ENCODE data around the gene KRT81.
"Not testable (repeated sequence)": the region's sequence is repeated elsewhere in the genome, so short reads cannot be mapped to it uniquely, and the experiment has no call there.

Gene KRT81

DNA sequence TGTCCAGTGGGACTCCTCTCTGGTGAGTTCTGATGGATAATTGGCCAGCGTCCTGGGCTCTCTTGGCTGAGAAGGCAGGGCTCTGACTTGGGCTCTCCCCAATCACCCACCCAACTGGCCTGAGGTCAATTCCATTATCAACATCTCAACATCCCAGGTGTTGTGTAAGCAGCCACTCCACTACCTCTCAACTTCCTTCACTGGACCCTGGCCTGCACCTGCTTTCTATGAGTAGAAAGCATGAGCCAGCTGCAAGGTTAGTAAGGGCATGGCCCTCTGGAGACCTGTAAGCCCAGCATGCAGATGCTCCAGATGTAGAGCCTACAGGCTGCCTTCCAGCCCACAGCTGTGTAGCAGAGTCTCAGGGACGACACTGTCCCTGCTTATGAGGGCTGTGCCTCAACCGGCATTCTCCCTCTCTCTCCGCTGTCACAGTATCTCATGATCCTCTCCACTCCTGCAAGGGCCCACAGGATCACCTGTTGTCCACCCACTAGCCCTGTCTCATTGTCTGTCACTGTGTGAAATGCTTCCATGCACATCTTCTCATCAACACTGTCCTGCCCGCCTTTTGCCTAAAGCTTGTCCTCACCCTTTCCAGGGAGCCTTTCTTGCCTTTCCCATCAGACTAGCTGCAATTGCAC, 5.4 kb upstream of the KRT81 start:
- DNase-seq (ENCODE audit: low spot score), result no peak

DNA sequence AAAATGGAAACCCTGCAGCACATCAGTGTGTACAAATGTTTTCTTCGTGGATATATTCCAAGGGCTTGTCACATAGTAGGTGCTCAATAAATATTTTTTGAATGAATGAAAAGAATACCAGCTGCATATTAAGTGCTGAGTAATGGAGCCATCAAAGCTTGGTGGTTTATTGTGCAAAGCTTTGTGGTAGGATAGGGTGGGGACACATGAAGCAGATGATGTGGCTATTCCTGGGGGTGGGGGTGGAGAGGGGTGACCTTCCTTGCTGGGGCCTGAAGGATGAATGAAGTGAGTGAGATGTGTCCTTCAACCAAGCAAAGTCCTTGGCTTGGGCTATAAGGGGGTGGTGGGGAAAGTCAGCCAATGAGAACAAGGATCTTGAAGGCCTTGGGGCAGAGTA, 4.3 kb upstream of the KRT81 start:
- DNase-seq (ENCODE audit: low spot score), result no peak

DNA sequence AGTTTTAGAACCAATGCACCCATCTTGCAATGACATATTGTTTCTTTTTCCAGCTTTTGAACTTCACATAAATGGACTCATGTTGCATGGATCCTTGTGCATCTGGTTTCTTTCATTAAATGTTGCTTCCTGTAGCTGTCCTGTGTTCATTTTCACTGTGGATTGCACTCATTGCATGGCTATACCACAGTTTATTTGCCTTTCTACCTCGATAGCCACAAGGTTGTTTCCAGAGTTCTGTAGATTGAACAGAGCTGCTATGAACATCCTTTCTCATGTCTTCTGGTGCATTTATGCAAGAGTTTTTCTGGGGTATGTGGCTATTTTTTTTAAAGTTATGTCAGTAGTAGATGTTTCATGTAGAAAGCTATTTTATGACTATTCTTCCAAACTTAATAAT, 3.5 kb upstream of the KRT81 start:
- no peak for DNase-seq (ENCODE audit: low spot score)

DNA sequence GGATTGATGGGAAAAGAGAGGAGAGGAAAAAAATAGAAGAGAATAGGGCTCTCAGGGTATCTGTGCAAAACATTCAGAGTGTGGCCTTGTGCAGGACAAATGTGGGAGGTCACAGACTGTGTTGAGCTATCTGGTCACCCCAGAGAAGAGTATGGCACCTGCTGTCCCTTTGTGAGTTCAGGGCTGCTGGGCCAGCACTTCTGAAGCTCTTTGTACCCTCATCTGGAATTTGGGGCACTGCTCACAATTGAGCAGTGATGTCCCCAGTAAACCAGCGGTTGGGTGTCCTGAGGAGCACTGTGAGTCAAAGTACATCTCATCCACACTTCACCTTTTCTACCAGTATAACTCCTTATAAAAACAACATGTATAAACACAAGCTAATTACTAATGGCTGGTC, 2.6 kb upstream of the KRT81 start:
- DNase-seq (ENCODE audit: low spot score), result no peak

DNA sequence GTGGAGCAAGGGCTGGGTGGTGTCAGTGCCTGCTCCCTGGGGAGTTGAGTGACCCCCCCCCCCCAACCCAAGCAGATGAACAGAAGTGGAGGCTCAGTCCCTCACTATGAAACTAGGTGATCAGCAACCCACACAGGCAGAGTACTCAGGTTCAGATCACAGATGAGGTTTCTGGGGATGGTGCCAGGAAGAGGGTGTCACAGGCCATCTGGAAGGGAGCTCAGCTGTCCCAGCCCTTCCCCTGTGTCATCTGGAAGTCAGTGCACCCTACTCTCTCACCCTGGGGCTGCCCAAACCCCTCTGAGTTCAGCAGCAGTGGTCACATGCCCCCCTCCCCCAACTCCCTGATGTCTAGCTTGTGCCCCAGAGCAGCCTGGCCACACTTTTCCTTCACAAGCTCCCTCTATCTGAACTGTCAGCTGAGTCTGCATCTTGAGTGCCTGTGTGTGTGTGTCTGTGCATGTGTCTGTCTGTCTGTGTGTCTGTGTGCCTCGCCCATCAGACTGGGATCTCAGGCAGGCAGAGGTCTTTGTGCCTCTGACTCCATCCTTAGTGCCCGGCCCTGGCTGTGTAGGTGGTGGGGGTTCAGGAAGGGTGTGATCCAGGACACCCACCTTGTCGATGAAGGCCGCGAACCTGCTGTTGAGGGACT, 725 bp downstream of the KRT81 start:
- not testable (repeated sequence) for DNase-seq (ENCODE audit: low spot score)

DNA sequence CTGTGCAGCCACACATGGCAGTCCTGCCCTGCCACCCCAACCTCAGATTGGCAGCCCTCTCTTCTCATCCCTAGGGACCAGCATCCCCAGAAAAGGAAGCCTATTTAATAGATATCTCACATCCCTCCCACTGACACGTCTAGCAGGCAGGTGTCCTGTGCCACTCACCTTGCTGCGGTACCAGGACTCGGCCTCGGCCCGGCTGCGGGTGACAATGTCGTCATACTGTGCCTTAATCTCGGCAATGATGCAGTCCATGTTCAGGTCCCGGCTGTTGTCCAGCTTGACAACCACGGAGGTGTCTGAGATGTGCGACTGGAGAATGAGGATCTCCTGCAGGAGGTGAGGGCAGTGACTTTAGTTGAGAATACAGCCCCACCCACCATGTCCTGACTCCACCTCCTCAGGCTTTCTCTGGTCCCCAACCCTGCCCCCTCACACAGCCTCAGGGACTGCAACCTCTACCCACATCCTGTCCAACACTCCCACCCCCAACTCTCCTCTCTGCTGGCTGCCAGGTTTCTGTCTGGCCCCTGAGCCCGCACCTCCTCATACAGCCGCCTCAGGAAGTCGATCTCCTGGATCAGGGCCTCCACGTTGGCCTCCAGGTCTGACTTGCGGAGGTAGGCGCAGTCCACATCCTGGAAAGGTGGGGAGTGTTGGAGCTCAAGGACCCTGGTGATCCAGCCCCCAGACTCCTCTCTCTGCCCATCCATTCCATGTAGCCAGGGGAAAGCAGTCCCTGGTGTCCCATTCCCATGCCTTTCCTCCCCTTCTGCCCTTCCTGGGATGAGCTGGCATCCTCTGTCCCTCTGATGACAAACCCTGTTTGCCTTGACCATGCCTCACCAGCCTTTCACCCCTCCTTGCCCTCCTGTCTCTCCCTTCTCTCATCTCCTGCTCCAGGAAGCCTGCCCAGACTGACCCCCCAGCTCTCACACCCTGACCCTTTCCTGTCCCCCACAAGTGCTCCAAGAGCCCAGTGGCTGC, 3.2 kb downstream of the KRT81 start:
- DNase-seq (ENCODE audit: low spot score), result peak; percentile 39

DNA sequence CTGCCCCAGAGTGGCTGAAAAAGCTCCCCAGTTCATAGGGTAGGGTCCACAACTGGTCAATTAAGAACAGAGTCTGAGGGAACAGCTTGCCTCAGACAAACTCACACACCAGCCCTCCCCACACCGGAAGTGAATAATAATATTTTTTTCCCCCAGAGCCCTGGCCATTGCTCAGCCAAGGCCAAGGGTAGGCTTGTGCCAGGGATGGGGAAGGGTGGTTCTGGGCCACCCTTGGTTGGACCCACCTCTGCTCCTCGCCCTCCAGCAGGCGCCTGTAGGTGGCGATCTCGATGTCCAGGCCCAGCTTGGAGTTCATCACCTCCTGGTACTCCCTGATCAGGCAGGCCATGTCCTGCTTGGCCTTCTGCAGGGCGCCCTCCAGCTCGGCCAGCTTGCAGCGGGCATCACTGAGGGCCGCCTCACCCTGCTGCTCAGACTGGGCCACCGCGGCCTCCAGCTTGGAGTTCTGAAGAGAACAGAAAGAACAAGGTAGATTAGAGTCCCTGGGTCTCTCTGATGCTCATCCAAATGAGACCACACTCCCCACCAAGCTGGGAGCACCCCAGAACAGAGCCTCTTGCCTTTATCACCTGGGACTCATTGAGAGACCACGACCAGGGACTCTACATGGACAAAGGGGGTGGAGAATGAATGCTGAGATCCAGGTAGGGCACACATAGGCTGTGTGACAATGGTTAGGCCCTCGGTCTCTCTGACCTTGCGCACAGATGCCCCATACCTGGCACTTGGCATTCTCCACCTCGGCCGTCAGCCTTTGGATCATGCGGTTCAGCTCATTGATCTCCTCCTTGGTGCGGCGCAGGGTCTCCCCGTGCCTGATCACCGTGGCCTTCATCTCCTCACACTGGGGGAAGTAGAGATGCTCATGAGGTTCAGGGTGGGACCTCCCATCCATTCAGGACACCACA, 4.2 kb downstream of the KRT81 start:
- DNase-seq (ENCODE audit: low spot score), result peak; percentile 41

DNA sequence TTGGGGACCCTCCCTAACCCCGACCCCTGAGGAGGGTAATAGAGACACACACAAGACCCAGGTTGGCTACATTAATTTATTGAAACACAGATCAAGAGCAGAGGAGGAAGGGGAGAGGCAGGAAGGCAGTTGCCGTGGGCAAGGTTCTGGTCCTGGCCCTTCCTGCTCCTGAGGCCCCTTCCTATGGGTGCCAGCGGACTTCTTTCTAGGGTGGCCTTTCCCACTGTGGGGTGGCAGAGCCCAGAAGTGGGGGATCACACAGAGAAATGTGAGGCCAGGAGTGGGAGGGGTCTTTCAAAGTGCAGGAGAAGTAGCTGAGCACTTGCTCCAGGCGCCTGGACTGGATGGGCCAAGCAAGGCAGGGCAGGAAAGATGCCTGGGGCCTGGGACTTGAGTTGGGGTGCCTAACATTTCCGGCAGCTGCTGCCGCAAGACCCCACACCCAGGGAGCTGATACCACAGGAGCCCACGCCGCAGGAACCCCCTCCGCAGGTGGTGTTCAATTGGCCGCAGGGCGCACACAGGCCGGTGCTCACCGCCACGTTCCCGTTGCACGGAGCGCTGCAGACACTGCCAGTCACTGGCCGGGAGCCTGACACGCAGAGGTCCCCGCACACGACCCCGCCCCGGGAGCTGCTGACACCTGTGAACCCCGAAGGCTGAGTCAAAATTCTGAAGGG, 5.3 kb downstream of the KRT81 start:
- peak; percentile 43 for DNase-seq (ENCODE audit: low spot score)

DNA sequence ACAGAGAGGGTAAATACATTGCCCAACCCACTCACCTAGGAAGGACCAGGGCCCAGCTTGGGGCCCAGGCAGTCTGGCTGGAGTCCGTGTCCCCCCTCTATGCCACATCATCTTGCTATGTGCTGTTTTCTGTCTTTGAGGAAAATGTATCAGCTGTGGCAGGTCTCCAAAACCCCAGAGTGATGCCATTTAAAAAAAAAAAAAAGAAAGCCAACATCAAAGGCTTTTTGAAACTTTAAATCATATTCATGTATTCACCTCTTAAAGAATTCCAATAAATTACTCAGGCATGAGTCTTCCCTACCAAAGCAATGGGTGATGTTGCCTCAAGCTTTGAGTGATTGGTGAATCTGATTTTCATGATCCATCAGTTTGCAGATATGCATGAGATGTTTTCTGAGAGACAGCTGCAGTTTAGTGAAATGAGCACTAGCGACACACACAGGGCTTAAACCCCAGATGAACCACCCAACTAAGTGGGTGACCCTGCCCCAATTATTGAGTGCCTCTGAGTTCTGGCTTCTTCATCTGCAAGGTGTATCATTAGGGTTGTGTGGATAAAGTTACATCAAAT, 6.1 kb downstream of the KRT81 start:
- DNase-seq (ENCODE audit: low spot score), result no peak

DNA sequence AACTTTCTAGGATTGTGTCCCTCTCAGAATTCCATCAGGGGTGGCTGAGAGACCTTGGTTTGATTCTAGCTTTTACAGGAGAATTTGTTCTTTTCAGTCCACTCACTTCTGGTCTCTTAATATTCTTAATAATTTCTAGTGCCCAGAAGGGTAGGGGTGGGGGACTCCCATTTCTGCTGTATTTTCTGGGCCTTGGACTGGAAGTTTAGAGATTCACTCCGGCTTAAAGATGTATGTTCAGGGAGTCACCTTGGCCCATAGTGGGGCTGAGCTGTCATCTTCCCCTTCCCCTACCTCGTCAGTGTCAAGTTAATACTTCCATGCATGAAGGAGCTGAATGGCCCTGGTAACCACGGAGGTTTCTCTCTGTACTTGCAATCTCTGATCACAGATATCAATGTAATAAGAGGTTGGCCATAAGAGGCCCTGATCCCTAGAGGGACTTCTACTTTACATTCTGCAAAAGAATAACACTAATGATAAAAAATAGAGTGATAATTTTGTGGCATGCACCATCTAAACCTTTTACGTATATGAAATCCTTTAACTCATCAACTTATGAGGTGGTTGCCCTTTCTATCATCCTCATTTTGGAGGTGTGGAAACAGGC, 6.7 kb downstream of the KRT81 start:
- no peak for DNase-seq (ENCODE audit: low spot score)

DNA sequence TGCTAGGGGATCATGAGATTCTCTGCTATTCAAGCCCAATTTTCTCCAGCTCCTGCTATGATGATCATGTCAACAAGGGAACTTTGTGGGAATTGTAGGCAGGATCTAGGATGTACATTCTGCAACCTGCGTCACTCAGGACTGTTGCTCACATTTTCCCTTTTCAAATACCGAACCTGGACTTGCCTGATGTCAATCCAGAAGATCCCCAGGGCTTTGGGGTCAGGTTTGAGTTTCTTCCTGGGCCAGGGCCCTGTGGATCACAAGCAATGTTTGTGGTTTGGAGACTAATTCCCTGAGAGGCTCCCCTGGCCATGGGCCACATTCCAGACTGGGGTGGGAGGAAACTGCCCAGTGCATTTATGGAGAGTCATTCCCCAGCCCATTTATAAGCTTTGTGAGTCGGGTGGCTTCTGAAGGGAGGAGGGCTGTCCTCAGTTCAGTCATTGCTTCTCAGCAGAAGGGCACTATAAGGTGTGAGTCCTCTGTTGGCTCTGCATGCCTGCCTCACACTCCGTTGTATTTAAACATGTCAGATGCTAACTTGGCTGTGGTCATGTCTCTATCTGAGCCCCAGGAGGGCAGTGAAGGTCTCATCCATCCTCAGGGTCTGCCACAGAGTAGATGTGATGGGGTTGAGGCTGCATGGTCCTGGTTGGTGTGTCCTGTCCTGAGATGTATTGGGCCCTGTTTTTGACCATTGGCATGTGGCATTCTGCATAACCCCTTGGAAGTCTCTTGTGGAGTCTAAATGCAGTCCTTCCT, 10.4 kb downstream of the KRT81 start:
- DNase-seq (ENCODE audit: low spot score), result peak; percentile 43

DNA sequence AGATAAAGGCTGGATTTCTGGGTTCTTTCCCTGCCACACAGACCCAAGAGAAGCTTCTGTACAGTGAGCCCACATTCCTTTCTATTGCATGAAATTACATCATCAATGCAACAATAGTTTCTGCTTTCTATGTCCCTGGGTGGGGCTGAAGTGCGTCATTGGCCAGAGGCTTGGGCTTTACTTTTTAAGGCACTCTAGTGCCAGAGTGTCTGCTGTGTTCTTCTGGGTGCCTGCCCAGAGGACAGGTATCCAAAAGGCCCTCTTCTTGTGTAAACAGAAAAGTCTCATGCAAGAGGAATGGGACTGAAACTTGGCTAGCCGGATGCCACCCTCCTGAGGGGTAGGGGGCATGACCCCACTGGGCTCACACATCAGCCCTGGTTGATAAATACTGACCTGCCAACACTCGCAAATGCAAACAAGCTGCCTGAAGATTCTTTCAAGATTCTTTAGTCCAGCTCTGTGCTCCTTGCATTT, 11.0 kb downstream of the KRT81 start:
- peak; percentile 42 for DNase-seq (ENCODE audit: low spot score)

DNA sequence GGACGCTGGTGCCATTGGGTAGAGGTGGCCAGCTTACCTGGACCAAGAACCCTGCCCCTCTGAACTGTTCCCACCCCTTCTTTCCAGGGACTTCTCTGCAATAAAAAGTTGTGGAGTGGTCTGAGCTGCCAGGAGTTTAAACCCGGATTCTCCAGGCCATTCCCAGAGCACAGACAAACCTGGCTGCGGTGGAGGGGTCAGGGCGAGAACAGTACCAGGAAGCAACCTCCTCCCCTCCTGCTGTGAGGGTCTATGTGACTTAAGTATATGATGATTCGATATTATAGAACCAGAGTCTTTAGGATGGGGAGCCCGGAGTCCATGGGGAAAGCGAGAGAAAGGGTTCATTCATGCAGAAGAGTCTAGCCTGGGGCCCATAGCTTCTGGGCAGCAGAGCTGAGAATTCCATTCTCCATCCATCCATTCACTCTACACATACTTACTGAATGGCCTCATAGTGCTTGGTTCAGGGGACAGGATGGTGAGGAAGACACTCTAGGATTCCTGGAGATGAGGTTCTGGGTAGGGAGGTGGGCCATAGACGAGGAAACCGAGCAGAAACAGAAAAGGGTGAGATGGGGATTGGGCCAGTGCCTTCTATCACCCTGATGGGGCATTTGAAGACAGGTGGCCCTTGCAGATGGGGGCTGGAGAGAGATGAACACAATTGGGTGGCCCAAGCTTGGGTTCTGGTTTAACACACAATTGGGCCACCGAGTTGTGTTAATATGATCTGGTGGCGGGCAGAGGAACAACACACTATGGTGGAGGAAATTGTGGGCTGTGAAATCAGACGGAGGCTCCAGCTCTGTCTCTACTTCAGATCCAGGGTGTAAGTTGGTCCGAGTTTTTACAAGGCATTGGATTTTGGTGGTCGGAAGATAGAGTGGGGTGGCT, 11.7 kb downstream of the KRT81 start:
- DNase-seq (ENCODE audit: low spot score), result no peak

DNA sequence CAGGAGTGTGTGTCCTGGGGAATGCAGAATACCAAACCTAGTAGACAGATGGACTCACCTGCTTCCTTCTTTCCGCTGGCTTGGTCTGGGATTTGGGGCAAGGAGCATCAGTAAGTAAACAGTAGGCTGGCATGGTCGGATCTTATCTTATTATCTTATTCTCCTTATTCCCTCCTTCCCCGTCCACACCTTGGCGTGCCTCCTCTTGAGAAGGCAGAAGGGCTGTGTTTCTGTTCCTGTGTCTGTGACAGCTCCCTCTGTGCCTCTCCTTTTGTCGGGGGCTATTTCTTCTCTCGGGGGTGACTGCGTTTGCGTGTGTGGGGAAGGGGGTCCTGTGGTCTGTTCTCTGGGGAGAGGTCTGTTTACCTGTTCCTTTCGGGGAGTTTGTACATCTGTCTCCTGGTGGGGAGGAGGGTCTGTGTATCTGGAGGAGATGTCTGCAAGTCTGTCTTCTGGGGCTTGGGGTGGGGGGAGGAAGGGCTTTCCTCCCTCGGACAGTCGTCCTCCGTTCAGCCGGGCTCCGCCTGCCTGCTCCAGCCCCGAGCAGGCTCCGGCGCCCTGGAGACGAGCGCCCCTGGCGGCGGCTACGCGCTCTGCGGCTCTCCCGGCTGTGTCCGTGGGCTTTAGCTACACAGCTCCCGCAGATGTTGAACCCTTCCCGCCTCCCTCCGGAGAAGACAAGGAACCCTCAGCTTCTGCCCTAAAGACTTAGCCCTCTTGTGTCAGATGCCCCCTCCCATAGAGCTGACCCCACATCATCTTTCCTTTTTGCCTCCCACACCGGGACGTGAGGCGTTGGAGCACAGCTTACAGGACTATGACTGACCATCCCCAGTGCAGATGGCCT, 12.5 kb downstream of the KRT81 start:
- peak; percentile 94 for DNase-seq (ENCODE audit: low spot score)

DNA sequence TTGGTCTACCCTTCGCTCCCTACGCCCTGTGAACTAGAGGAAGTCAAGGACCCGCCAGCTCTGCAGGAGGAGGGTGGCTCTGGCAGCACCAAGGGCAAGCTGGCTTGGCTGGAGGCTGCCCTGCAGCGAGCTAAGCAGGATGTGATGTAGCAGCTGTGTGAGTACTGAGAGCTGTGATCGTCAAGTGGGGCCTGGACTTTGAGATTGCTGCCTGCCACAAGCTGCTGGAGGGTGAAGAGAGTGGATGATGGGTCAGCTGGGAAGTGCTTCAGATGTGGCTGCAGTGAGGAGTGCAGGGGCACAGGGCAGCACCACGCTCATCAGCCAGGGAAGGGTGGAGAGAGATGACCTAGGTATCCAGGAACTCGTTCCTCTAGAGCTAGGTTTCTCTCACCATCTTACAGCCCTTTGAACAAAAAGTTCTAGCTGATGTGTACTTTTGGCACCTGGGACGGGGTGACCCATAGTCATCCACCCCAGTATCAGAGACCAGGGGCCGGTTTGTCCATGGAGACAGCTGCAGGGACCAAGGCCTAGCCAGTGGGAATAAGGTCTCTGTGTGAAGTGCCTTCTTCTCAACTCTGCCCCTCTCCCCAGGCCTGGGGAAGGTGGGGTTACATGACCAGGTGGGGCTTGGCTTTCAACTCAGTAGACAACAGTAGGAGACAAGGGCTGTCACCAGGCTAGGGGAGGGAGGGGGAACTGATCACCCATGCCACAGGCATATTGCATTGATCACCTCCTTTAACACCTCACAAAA, 13.7 kb downstream of the KRT81 start:
- DNase-seq (ENCODE audit: low spot score), result no peak

DNA sequence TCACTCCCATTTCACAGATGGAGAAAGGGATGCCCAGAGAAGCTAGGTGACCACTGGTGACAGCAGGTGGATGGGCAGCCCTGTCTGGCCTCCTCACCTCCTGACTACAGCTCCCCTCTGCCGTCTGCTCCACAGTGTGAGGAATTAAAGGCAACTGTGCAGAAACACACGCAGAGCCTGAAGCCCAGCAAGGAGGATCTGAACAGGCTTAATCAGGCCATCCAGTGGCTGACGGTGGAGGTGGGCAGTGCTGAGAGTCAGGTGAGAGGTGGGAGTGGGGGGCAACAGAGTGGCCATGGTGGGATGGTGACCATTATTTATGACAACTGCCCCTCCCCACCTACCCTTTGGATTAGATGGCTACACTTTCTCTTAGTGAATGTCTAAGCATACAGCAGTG, 15.6 kb downstream of the KRT81 start:
- DNase-seq (ENCODE audit: low spot score), result no peak

Measured in ecto neural progenitor cell (in vitro differentiated cells).